K562 (cell line): Measurements from ENCODE around the gene GPR42. TPM values are rescaled to one million over a fixed set of nuclear protein-coding genes. Genes with fewer than 3 reads are reported as not detected.

Experiments used
- ARID3A ChIP-seq: IDR thresholded peaks from 2 replicates; pipeline ENCODE4 v1.6.1; 2012; ENCODE audit warnings: low read depth, low read length, improper control_type of control experiment, borderline replicate concordance
- ATF7 ChIP-seq: fragments of 450-650 bp; IDR thresholded peaks from 2 replicates; pipeline ENCODE4 v1.7.1; 2014; ENCODE audit warnings: mild to moderate bottlenecking, moderate library complexity
- CBX2 ChIP-seq: fragments of 200-600 bp; sonication (generic); IDR thresholded peaks from one replicate; pipeline ENCODE4 v1.6.1; 2012; ENCODE audit warnings: mild to moderate bottlenecking, low read length, inconsistent platforms; ENCODE audit not compliant: insufficient read depth, poor library complexity, severe bottlenecking
- CCNT2 ChIP-seq: IDR thresholded peaks from 2 replicates; pipeline ENCODE4 v1.6.1; 2011; ENCODE audit warnings: borderline replicate concordance, low read depth, mild to moderate bottlenecking, moderate library complexity, mixed read lengths, low read length; ENCODE audit not compliant: insufficient read length; ENCODE audit errors: extremely low read depth
- CEBPG ChIP-seq, 3 experiments: fragments of 200-800 bp in 1 of 3; sonication (Bioruptor generic) in 1 of 3; sonication (generic) in 1 of 3; formaldehyde crosslinking in 1 of 3; IDR thresholded peaks in 2 of 3; conservative IDR thresholded peaks in 1 of 3; 2 replicates each; pipeline versions ENCODE4 v1.6.1 to v1.8.0; 2016 to 2022; ENCODE audit warnings: missing compliant biosample characterization in 2 of 3, missing genetic modification characterization in 2 of 3, mild to moderate bottlenecking in 1 of 3, missing genetic modification reagents in 1 of 3
- COPS2 ChIP-seq: fragments of 450-650 bp; conservative IDR thresholded peaks from 2 replicates; pipeline ENCODE4 v1.6.1; 2016; ENCODE audit warnings: mild to moderate bottlenecking, moderate library complexity
- EGR1 ChIP-seq: fragments of 450-650 bp; conservative IDR thresholded peaks from 2 replicates; pipeline ENCODE4 v1.6.1; 2017; ENCODE audit warnings: mild to moderate bottlenecking
- HDAC2 ChIP-seq: fragments of 450-650 bp; IDR thresholded peaks from 2 replicates; pipeline ENCODE4 v1.6.1; 2016; ENCODE audit warnings: mild to moderate bottlenecking
- HNRNPK ChIP-seq: fragments of 200-400 bp; formaldehyde crosslinking; IDR thresholded peaks from one replicate; pipeline ENCODE4 v1.6.1; 2018; ENCODE audit warnings: mild to moderate bottlenecking, low read depth, low read length; ENCODE audit not compliant: poor library complexity, severe bottlenecking
- IRF9 ChIP-seq: fragments of 450-650 bp; IDR thresholded peaks from 2 replicates; pipeline ENCODE4 v1.6.1; 2016; ENCODE audit warnings: missing biosample characterization, missing genetic modification characterization
- KAT7 ChIP-seq: sonication (generic); formaldehyde crosslinking; IDR thresholded peaks from 2 replicates; pipeline ENCODE4 v1.8.0; 2022; ENCODE audit warnings: missing genetic modification reagents, mild to moderate bottlenecking, borderline replicate concordance
- KLF16 ChIP-seq: IDR thresholded peaks from 2 replicates; pipeline ENCODE4 v1.6.1; 2016; ENCODE audit warnings: antibody characterized with exemption
- MAFG ChIP-seq: fragments of 450-650 bp; conservative IDR thresholded peaks from 2 replicates; pipeline ENCODE4 v1.6.1; 2016; ENCODE audit warnings: missing genetic modification characterization, missing compliant biosample characterization
- PHB2 ChIP-seq: fragments of 450-650 bp; IDR thresholded peaks from 2 replicates; pipeline ENCODE4 v1.6.1; 2017; ENCODE audit warnings: low read depth
- SMC3 ChIP-seq: conservative IDR thresholded peaks from 2 replicates; pipeline ENCODE4 v1.6.1; 2011; ENCODE audit warnings: low read depth, low read length, improper control_type of control experiment; ENCODE audit not compliant: insufficient read depth
- TCF7 ChIP-seq: sonication (generic); IDR thresholded peaks from 2 replicates; pipeline ENCODE4 v1.6.1; 2016; ENCODE audit warnings: antibody characterized with exemption, borderline replicate concordance
- ZBTB1 ChIP-seq: sonication (generic); formaldehyde crosslinking; IDR thresholded peaks from 2 replicates; pipeline ENCODE4 v1.8.1; 2023; ENCODE audit warnings: missing genetic modification reagents, low read depth, mild to moderate bottlenecking, borderline replicate concordance
- ZNF143 ChIP-seq: sonication (generic); formaldehyde crosslinking; IDR thresholded peaks from 2 replicates; pipeline ENCODE4 v1.9.0; 2022; ENCODE audit warnings: mild to moderate bottlenecking, missing genetic modification reagents
- ZNF175 ChIP-seq: fragments of 200-800 bp; sonication (Bioruptor generic); IDR thresholded peaks from 2 replicates; pipeline ENCODE4 v1.6.1; 2016; ENCODE audit warnings: low read depth, mild to moderate bottlenecking, missing genetic modification characterization, missing compliant biosample characterization
- polyA plus RNA-seq, 8 experiments: library from polyadenylated mRNA; depleted of rRNA in 4 of 8; stranded (reverse) in 5 of 8; unstranded in 3 of 8; fragments of >200 nt; fragmentation: Nextera tagmentation in 2 of 8; fragmentation: Illumina TruSeq in 1 of 8; extraction: Ambion mirVana in 2 of 8; extraction: Trizol in 1 of 8; gene quantifications; 2 replicates each; pipeline versions ENCODE4 v1.2.1 to v1.2.3, GENCODE V29; 2011 to 2014; ENCODE audit warnings: inconsistent platforms in 1 of 8, missing spikeins in 1 of 8
- total RNA-seq, 7 experiments: library from RNA; depleted of rRNA in 6 of 7; stranded (reverse); fragments of >200 nt in 6 of 7; fragmentation: Illumina TruSeq in 2 of 7; extraction: Trizol in 2 of 7; gene quantifications; 2 replicates each; pipeline versions ENCODE4 v1.2.1 to v1.2.3, GENCODE V29; 2011 to 2021; ENCODE audit warnings: low replicate concordance in 1 of 7
- TF ChIP-seq, protein P1 (sequence below), 2 experiments: IDR thresholded peaks; 2 replicates each; pipeline ENCODE4 v1.6.1; 2012; ENCODE audit warnings: improper control_type of control experiment in 2 of 2, low read depth in 2 of 2, low read length in 2 of 2, borderline replicate concordance in 1 of 2
- TF ChIP-seq, protein P2 (sequence below): fragments of 450-650 bp; IDR thresholded peaks from 2 replicates; pipeline ENCODE4 v1.6.1; 2014; ENCODE audit warnings: low read depth, mild to moderate bottlenecking, moderate library complexity, borderline replicate concordance

Gene GPR42
- total and polyA plus RNA-seq, 9 of the 15 experiments (the other 6 are each of a cell fraction or from before 2014, with no cell fraction given), result not detected

- TF ChIP-seq, protein P1, sequence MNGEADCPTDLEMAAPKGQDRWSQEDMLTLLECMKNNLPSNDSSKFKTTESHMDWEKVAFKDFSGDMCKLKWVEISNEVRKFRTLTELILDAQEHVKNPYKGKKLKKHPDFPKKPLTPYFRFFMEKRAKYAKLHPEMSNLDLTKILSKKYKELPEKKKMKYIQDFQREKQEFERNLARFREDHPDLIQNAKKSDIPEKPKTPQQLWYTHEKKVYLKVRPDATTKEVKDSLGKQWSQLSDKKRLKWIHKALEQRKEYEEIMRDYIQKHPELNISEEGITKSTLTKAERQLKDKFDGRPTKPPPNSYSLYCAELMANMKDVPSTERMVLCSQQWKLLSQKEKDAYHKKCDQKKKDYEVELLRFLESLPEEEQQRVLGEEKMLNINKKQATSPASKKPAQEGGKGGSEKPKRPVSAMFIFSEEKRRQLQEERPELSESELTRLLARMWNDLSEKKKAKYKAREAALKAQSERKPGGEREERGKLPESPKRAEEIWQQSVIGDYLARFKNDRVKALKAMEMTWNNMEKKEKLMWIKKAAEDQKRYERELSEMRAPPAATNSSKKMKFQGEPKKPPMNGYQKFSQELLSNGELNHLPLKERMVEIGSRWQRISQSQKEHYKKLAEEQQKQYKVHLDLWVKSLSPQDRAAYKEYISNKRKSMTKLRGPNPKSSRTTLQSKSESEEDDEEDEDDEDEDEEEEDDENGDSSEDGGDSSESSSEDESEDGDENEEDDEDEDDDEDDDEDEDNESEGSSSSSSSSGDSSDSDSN (IDR thresholded peaks at IDR 0.05; ENCODE audit: borderline replicate concordance in 1 of 2, low read depth in 2 of 2, low read length in 2 of 2), result no peak
- TF ChIP-seq ZNF175 (CRISPR knock-in tag) (no peak), ZBTB1 (CRISPR knock-in tag) (no peak), CCNT2 (no peak), KLF16 (no peak), EGR1 (no peak), CEBPG (CRISPR knock-in tag; IDR thresholded peaks at IDR 0.05) (no peak), CEBPG (tag; conservative IDR thresholded peaks at IDR 0.05 in 1 of 2, IDR thresholded peaks at IDR 0.05 in 1 of 2) (peak in 1 of 2 experiments; percentile 34; a peak in 1 of 4 replicates), ATF7 (no peak), IRF9 (tag) (no peak), ZNF143 (CRISPR knock-in tag) (no peak), SMC3 (no peak), ARID3A (no peak), MAFG (no peak), HNRNPK (no peak), PHB2 (no peak), TCF7 (no peak), HDAC2 (no peak), CBX2 (no peak), COPS2 (no peak), KAT7 (no peak)
- TF ChIP-seq, protein P2, sequence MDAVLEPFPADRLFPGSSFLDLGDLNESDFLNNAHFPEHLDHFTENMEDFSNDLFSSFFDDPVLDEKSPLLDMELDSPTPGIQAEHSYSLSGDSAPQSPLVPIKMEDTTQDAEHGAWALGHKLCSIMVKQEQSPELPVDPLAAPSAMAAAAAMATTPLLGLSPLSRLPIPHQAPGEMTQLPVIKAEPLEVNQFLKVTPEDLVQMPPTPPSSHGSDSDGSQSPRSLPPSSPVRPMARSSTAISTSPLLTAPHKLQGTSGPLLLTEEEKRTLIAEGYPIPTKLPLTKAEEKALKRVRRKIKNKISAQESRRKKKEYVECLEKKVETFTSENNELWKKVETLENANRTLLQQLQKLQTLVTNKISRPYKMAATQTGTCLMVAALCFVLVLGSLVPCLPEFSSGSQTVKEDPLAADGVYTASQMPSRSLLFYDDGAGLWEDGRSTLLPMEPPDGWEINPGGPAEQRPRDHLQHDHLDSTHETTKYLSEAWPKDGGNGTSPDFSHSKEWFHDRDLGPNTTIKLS, result no peak
Measured at GRCh38 chr19:35347171-35347929, 23.5 kb upstream of the GPR42 start, which contains the start of gene FFAR1 (continued).
